Aorta (tissue), 5 donors: ENCODE results near the gene ARHGAP31. TPM values are rescaled to one million over a fixed set of nuclear protein-coding genes. Genes with fewer than 3 reads are reported as not detected.

Experiments used
- ATAC-seq: fragments of 200-7000 bp; cut with Tn5 transposase; one replicate; pipeline ENCODE4 v1.9.1; 2022; ENCODE audit warnings: moderate library complexity; ENCODE audit not compliant: low FRiP score
- DNase-seq, 2 donors: peaks; one replicate each; pipeline ENCODE4 v3.0.0-alpha.2; 2020
- H3K27ac ChIP-seq, 2 donors: one replicate each; pipeline ENCODE4 v1.5.1; 2013; ENCODE audit warnings: low read length in 2 of 2, mild to moderate bottlenecking in 2 of 2, moderate library complexity in 2 of 2, control low read depth in 1 of 2, inconsistent platforms in 1 of 2, low read depth in 1 of 2
- H3K27me3 ChIP-seq, 2 donors: one replicate each; pipeline ENCODE4 v1.6.1; 2013; ENCODE audit warnings: control low read depth in 1 of 2, low read length in 1 of 2, mild to moderate bottlenecking in 1 of 2, moderate library complexity in 1 of 2; ENCODE audit not compliant: insufficient read depth in 2 of 2, control insufficient read depth in 1 of 2
- H3K36me3 ChIP-seq, 2 donors: one replicate each; pipeline ENCODE4 v1.6.1; 2013; ENCODE audit warnings: control low read depth in 1 of 2, low read length in 1 of 2, mild to moderate bottlenecking in 1 of 2; ENCODE audit not compliant: insufficient read depth in 2 of 2, control insufficient read depth in 1 of 2
- H3K4me1 ChIP-seq, 2 donors: one replicate each; pipeline ENCODE4 v1.6.1; 2013; ENCODE audit warnings: low read length in 2 of 2, control low read depth in 1 of 2, mild to moderate bottlenecking in 1 of 2, moderate library complexity in 1 of 2; ENCODE audit not compliant: insufficient read depth in 2 of 2, control insufficient read depth in 1 of 2
- H3K4me3 ChIP-seq, 2 donors: one replicate each; pipeline ENCODE4 v1.5.1; 2013; ENCODE audit warnings: low read length in 2 of 2, control low read depth in 1 of 2, mild to moderate bottlenecking in 1 of 2
- H3K9me3 ChIP-seq: one replicate; pipeline ENCODE4 v1.6.1; 2013; ENCODE audit warnings: mild to moderate bottlenecking, low read length; ENCODE audit not compliant: control insufficient read depth
- WGBS, 2 donors: extraction: QIAGEN DNeasy Blood & Tissue Kit; methylation state at CpG; one replicate each; pipeline ENCODE4 v1.1.7; 2013; 5-methylcytosine and 5-hydroxymethylcytosine counted together
- intact Hi-C, 2 donors: fragments of 100-400 bp; cut with DNase I; formaldehyde crosslinking; loops; one replicate each; pipeline versions ENCODE4 v1.14.2 to v1.15.0; 2022
- polyA plus RNA-seq, 2 donors: library from polyadenylated mRNA; stranded (reverse); fragments of 200-250 nt; gene quantifications; one replicate each; pipeline ENCODE4 v1.2.3, GENCODE V29; 2013
- total RNA-seq, 2 donors: library from RNA; stranded (reverse); fragmentation: NEBNext Ultra II Directional; extraction: Animal tissue kit (Norgen Biotek cat#: 25700); gene quantifications; one replicate each; pipeline ENCODE4 v1.2.1, GENCODE V29; 2021
- donor health status: healthy with polysubstance abuse.
- donor health status: Bipolar disorder and iron deficiency.
- donor health status: DM: no; HTN: no; CAD: no.
- donor health status: DM: no; HTN: no; CAD: no.
- donor health status: DM: yes; HTN: yes; CAD: no.

ARHGAP31 gene
- total and polyA plus RNA-seq, 4 donors, result 1.5 to 65.0 (median 15.7) TPM

DNA sequence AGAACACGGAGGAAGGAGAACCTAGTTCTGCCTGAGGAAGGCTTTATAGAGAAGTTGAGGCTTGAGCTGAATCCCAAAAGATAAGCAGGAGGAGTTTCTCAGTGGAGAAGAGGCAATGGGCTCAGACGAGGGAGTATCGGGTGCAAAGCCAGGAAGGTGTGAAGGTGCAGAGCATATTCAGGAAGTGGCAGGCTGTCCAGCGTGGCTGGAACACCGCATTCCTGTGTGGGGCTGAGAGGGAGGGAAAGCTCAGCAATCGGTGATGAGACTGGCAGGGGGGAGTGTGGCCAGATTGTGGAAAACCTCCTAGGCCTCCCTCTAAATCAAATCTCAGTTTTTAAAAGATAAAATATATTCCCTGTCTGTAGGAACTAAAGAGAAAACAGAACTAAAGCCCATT lies 63.0 kb downstream of the ARHGAP31 start:
- intact Hi-C loops, result no loop called here
- H3K4me1 ChIP-seq, result no peaks in the 10 kb centered on the region
- H3K27ac ChIP-seq, result no peak overlapping the region
- H3K27me3 ChIP-seq, result no peaks in the 10 kb centered on the region
- 10 to 26% methylated on average over 6 of the region's 6 CpGs for WGBS, 2 donors
- no peak for DNase-seq
- H3K4me3 ChIP-seq, result no peak overlapping the region
- no peak for ATAC-seq
- H3K9me3 ChIP-seq, result no peaks in the 10 kb centered on the region
- no peaks in the 10 kb centered on the region for H3K36me3 ChIP-seq

DNA sequence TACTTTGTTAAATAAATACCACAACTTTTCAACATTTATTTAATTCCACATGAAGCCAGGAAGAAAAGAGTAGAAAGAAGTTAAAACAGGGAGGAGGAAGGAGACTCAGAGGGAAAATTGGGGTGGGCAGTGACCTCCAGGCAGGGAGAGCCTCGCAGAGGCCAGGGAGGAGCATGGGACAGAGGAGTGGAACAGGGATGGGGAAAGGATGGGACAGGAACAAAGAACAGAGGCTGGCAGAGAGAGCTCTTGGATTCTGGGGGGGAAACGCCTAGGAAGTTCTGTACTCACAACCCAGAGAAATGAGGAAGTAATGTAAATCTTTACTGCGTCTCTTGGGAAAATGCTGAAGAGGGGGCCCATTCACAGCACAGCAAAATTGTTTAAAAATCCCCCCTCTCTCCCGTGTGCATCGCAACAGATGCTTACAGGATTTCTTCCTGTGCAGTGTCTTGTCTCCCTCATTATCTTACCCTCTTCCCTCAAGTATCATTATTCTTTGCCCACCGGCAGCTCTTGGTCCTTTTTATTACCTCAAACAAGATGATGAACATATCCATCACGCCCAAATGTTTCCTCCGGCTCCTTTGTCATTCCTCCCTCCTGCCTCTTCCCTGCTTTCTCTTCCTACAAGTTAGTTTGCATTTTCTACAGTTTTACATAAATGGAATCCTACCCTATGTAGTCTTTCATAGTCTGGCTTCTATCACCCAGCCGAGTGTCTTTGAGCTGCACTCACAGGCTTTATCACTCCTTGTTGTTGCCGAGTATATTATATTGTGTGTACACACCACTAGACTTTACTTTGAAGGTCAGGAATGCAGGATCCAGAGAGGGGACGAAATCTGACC lies 65.5 kb downstream of the ARHGAP31 start:
- Histone ChIP-seq H3K27me3 (no peaks in the 10 kb centered on the region), H3K4me1 (no peaks in the 10 kb centered on the region), H3K9me3 (no peaks in the 10 kb centered on the region), H3K36me3 (no peaks in the 10 kb centered on the region), H3K4me3 (no peak overlapping the region), H3K27ac (no peak overlapping the region)
- ATAC-seq (no peak), DNase-seq (no peak)
- intact Hi-C loops, result no loop called here
- WGBS, 2 donors, result 76 to 81% methylated on average over 11 of the region's 11 CpGs

DNA sequence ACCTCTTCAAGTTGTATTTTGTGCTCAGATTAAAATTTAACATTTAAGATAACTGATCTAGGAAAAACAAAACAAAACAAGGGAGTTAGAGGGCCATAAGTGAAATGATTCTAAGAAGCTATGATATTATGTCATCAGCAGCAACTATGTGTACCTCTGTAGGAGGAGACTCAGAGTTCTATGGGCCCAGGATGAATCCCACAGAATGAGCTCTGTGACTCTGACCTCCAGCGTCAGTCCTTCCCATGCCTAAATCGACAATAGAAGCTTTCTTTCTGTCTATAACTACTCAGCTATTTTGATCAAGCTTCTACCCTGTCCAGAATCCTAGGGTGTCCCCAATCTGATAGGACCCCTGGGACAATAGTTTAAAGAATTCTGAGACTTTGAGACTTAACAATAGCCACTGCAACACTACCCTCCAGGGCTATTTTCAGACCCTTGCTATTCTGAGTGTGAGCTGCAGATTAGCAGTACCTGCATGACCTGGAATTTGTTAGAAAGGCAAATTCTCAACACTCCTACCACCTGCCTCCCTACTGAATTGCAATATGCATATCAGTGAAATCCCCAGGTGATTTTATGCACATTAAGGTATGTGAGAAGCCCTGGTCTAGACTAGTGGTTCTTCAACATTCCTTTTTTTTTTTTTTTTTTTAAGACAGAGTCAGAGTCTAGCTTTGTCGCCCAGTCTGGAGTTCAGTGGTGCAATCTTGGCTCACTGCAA lies 66.7 kb downstream of the ARHGAP31 start:
- WGBS, 2 donors, result 88 to 91% methylated on average over 3 of the region's 3 CpGs
- Histone ChIP-seq H3K27ac (no peak overlapping the region), H3K36me3 (no peaks in the 10 kb centered on the region), H3K4me1 (no peaks in the 10 kb centered on the region), H3K27me3 (no peaks in the 10 kb centered on the region), H3K9me3 (no peaks in the 10 kb centered on the region), H3K4me3 (no peak overlapping the region)
- ATAC-seq (no peak), DNase-seq (no peak)
- intact Hi-C loops, result no loop called here

DNA sequence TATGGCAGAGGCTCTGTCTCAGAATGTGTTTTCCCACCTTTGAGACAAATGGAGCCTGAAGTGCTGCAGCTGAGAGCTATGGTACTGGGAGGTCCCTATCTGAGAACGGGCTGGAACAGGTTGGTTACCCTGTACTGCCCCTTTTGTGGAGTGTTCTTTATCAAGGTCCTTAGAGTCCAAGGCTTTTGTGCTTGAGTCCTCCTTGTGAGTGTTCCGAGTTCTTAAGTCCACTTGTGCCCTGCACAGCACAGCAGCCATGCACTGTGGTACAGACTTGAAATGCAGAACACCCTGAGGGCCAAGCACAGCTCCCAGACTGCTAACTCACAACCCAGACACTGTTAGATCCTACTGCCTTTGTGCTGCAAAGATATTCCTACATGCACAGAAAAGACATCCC lies 67.8 kb downstream of the ARHGAP31 start:
- ATAC-seq, result no peak

DNA sequence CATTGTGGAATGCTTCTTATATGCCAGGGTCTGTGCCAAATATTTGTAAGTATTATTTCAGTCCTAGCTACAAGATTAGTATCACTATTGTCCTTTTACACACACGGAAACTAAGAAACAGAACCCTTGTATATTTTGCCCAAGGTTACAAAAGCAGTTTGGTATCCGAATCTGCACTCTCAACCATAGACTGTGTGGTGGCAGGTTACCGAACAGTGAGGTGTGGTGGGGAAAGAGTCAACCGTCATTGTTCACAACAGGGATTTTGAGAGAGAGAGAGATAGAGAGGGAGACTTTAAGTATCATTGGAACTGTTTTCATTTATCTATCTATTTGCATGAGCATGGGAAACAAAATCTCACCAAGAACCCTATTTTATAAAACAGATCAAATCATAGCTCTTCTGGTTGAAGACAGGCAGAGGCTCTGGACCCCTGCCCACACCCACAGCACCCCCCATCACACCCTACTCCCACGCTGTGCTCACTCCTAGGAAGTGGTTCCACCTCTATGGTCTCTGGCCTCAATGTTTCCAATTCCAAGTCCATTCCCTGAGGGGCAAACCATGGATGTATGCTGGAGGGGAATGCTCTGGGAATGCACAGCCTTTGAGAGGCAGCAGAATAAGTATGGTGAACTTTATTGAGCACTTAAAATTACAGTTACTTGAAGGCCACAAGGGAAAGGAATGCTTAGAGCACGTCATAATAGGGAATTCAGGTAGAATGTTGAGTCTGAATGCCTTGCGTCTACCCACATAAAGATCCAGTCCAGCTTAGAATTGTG lies 69.0 kb downstream of the ARHGAP31 start:
- Histone ChIP-seq H3K27me3 (no peaks in the 10 kb centered on the region), H3K27ac (no peak overlapping the region), H3K9me3 (no peaks in the 10 kb centered on the region), H3K4me3 (no peak overlapping the region), H3K4me1 (no peaks in the 10 kb centered on the region), H3K36me3 (no peaks in the 10 kb centered on the region)
- DNase-seq, result no peak
- intact Hi-C loops, result no loop called here
- no peak for ATAC-seq
- 84 to 91% methylated on average over 7 of the region's 7 CpGs for WGBS, 2 donors

More for the DNA sequence above, 67.8 kb downstream of the ARHGAP31 start:
- no peaks in the 10 kb centered on the region for H3K36me3 ChIP-seq
- no peaks in the 10 kb centered on the region for H3K4me1 ChIP-seq
- WGBS, 2 donors, result 96 to 100% methylated on average over 2 of the region's 2 CpGs
- H3K27me3 ChIP-seq, result no peaks in the 10 kb centered on the region
- H3K4me3 ChIP-seq, result no peak overlapping the region
- DNase-seq, result no peak
- no peak overlapping the region for H3K27ac ChIP-seq
- H3K9me3 ChIP-seq, result no peaks in the 10 kb centered on the region
- intact Hi-C loops, result no loop called here

DNA sequence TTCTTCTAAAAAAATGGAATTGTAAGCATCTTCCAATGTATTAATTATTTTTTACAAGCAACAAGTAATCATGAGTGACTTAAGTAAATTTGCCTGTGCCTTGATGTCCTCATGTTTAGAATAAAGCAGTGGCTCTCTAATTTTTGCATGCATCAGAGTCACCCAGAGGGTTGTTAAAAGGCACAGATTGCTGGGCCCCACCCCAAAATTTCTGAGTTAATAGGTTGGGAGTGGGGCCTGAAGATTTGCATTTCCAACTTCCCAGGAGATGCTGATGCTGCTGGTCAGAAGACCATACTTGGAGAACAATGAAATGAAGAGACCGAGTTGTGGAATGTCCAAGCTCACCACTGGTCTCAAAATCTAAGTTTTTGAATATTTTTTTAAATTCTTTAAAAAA lies 70.2 kb downstream of the ARHGAP31 start:
- DNase-seq, result no peak
- Histone ChIP-seq H3K4me1 (no peaks in the 10 kb centered on the region), H3K4me3 (no peak overlapping the region), H3K27me3 (no peaks in the 10 kb centered on the region), H3K9me3 (no peaks in the 10 kb centered on the region), H3K36me3 (no peaks in the 10 kb centered on the region), H3K27ac (no peak overlapping the region)
- no peak for ATAC-seq
- WGBS, 2 donors, result 94 to 97% methylated on average over 1 of the region's 1 CpG
- intact Hi-C loops, result no loop called here

DNA sequence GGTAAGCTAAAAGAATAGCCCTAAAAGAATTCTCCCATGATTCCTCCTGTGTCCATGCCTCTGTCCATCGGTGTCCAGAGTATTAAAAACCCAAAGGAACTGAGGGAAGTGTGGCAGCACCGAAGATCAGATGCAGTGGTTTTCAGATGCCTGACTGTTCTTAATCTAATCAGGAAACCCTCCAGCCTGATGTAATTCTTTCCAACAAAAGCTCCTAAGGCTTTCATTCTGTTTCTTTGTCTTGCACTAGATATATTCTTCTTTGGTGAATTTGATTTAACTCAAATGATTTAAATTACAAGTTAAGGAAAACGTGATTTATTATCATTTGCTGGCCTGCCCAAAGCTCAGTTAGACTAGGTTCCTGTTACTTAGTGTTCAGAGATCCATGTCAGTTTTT lies 71.2 kb downstream of the ARHGAP31 start:
- Histone ChIP-seq H3K9me3 (no peaks in the 10 kb centered on the region), H3K27ac (no peak overlapping the region), H3K36me3 (no peaks in the 10 kb centered on the region), H3K27me3 (no peaks in the 10 kb centered on the region), H3K4me3 (no peak overlapping the region), H3K4me1 (no peaks in the 10 kb centered on the region)
- intact Hi-C loops, result no loop called here
- WGBS, 2 donors, result 42 to 49% methylated on average over 3 of the region's 3 CpGs
- no peak for ATAC-seq
- no peak for DNase-seq

DNA sequence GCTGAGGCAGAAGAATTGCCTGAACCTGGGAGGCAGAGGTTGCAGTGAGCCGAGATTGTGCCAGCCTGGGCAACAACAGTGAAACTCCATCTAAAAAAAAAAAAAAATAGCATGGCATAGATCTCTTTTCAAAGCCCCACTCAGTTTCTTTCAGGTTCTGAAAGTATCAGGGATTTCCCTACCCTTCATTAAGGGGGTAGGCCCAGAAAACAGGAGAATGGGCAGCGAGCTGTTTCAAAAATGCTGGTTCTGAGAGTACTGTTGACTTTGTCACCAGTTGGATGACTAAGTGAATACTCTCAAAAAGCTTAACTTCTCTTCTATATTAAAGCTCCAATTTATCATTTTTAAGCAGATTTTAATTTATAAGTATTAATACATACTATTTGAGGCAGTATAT lies 72.8 kb downstream of the ARHGAP31 start:
- 91 to 92% methylated on average over 2 of the region's 2 CpGs for WGBS, 2 donors
- H3K36me3 ChIP-seq, result no peaks in the 10 kb centered on the region

More for the DNA sequence above, 72.8 kb downstream of the ARHGAP31 start:
- Histone ChIP-seq H3K4me3 (no peak overlapping the region), H3K4me1 (no peaks in the 10 kb centered on the region), H3K27ac (no peak overlapping the region), H3K9me3 (no peaks in the 10 kb centered on the region), H3K27me3 (no peaks in the 10 kb centered on the region)
- intact Hi-C loops, result no loop called here
- ATAC-seq (no peak), DNase-seq (no peak)
